Midbrain (tissue), 1 donor: ENCODE results near the gene PKMYT1.

Experiments used
- DNase-seq: peaks from one replicate; lab custom pipeline; 2025; lab: John Stamatoyannopoulos, UW

Gene PKMYT1

DNA sequence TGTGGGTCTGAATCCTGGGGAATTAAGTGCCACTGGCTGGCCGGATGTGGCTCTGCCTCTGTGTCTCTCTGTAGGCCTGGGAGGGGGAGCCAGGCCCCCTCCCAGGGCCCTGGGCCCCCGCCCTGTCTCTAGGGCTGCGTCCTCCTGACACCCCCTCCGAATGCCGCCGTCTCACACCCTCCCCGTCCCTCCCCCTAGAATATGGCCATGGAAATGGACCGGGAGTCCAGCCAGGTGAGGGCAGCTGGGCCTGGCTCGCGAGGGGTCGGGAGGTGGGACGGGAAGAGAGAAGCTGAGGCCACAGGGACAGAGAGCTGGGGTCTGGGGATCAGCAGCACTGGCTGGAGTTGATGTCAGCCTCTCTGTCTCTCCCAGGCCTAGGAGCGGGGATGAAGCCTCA is 16.1 kb upstream of the PKMYT1 start:
- DNase-seq = no peak

DNA sequence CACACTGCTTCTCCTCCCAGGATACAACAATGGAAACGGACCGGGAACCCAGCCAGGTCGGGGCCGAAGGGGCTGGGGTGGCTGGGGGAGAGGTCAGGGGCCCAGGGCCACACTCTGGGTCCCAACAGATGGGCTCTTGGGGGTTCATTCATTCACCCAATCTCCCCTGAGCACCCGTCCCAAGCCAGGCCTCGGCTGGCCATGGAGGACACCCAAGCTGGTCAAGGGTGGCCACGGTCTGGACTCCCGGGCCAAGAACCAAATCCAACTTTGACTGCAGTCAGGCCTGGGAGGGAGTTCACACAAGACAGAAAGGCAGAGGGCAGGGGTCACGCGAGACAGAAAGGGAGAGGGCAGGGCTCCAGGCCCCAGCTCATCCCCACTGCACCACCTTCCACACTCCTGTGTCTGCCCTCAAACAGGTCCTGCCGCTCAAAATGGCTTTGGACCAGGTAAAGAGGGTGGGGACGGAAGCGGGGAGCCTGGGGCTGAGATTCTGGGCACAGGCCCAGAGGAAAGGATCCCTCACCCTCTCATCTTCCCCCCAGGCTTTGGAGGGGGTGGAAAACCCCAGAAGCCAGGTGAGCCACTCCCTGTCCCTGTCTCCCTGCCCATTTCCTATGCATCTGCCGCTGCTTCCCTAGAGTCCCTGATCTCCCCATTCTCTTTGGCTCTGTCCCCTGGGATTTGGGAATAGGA is 12.3 kb upstream of the PKMYT1 start:
- DNase-seq = no peak

- DNase-seq = no peak
Measured at GRCh38 chr16:2991566-2992261, 11.5 kb upstream of the PKMYT1 start.

- DNase-seq = no peak
Measured at GRCh38 chr16:2990891-2991290, 10.6 kb upstream of the PKMYT1 start.

- no peak for DNase-seq
Measured at GRCh38 chr16:2988590-2989099, 8.4 kb upstream of the PKMYT1 start.

DNA sequence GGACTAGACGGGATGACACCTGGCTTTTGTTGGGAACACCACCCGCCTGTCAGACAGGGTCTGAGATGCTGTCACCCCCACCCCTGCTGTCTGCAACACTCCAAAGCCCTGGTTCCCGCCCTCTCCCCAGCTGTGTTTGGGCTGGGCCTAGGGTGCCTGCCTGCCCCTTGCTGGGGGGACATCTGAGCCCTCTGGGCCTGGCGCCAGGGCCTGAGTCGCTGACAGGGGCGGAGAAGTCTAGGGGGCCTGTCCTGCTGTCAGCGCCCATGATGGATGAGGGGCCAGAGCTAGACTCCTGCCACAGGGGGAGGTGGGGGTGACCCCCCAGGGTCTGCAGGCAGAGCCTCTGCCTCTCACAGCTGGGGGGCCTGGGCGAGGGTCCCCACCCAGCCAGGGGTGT is 7.6 kb upstream of the PKMYT1 start:
- DNase-seq = no peak

GRCh38 chr16:2987286-2987685 is 7.0 kb upstream of the PKMYT1 start:
- DNase-seq = no peak

- no peak for DNase-seq
Measured at GRCh38 chr16:2986623-2987188, 6.5 kb upstream of the PKMYT1 start.

- no peak for DNase-seq
Measured at GRCh38 chr16:2985893-2986355, 5.7 kb upstream of the PKMYT1 start.

DNA sequence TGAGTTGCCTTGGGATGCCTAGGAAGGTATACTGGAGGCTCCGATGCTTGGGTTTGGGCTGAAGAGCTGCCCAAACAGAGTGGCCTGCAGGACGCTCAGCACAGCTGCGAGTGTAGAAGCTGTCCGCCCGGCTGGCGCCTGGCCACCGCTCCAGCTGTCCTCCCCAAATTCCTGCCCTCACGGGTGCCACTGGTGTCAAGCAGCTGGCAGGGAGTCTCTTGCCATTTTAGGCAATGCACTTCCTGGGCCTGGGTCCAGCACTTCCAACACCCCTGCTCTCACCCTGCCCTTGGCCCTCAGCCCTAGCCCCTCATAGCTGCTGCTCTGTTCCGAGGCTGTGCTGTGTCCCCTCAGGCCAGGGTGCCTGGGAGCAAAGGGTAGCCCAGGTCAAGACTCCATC is 5.2 kb upstream of the PKMYT1 start:
- DNase-seq = no peak

GRCh38 chr16:2983706-2984136 is 3.5 kb upstream of the PKMYT1 start:
- DNase-seq = peak; percentile 61

DNA sequence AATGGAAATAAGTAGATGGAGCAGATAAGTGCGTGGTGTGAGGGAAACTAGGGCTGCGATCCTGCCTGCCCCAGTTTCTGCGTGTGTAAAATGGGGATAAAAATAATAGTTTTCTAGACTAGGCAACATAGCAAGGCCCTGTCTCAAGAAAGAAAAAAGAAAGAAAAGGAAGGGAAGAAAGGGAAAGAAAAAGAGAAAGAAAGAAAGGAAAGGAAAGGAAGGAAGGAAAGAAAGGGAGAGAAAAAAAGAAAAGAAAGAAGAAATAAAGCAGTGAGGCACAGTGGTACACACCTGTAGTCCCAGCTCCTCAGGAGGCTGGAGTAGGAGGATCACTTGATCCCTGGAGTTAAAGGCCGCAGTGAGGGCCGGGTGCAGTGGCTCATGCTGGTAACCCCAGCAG is 2.2 kb upstream of the PKMYT1 start:
- DNase-seq = no peak

- no peak for DNase-seq
Measured at GRCh38 chr16:2981899-2982250, 1.6 kb upstream of the PKMYT1 start.

DNA sequence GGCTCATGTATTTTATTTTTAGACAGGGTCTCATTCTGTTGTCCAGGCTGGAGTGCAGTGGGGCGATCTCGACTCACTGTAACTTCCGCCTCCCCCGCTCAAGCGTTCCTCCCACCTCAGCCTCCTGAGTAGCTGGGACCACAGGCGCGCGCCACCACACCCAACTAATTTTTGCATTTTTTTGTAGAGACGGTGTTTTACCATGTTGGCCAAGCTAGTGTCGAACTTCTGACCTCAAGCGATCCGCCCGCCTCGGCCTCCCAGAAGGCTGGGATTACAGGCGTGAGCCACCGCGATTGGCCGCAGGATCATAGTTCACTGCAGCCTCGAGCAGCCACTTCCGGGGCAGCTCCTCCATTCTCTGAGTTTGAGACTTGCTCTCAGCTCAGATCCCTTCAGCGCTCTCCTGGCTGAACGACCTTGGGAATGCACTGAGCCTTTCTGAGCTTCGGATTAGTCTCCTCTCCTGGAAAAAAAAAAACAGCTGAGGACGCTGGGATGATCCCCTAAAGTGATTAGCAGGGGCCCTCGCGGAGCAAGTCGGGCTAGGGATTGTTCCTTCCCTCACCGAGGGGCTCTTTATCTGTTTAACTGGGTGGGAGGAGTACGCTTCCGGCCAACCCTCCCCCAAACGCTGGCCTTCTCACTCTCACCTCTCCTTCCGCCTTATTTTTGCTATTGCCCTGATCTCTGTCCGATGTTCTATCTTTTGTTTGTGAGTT is 1.1 kb upstream of the PKMYT1 start:
- DNase-seq = no peak

DNA sequence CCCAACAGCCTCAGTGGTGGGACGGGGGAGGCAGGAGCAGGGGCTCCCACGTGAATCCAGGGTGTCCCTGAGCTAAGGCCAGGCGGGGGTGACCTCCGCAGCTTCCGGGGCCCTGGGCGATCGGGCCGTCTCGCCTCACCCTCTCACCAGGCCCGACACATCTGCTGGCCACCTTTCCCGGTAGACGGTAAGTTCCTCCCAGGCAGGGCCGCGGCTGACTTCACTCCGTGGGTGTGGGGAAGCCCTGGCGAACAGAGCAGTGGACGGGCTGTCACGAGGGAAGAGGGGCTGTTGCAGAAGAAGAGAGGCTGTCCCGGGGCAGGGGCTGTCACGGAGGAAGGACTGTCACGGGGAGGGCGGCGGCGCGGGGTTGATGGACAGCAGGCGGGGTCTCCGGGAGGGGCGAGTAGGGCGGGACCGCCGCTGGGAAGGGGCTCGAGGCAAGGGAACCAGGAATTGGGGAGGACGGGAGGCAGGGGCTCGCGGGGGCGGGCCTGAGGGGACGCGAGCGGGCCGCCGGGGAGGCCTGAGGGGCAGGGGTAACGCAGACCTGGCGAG is 498 bp downstream of the PKMYT1 start:
- no peak for DNase-seq

DNA sequence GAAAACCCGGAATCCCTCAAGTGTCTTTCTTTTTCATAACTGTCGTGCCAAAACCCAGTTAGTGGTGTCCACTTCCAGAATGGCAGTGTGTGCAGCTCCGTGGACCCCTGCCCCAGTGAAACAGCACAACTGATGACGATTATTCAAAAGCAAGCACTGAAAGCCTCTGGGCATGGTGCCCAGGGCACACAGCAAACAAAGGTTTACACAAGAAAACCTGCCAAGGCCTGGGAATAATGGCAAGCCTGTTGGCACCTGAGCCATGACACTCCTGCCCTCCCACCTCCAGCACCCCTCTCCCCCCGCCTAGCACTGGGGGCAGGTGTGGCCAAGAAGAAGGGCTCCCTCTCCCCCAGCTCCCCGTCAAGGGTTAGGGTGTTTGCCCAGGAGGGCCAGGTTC is 2.8 kb downstream of the PKMYT1 start:
- peak; percentile 41 for DNase-seq

DNA sequence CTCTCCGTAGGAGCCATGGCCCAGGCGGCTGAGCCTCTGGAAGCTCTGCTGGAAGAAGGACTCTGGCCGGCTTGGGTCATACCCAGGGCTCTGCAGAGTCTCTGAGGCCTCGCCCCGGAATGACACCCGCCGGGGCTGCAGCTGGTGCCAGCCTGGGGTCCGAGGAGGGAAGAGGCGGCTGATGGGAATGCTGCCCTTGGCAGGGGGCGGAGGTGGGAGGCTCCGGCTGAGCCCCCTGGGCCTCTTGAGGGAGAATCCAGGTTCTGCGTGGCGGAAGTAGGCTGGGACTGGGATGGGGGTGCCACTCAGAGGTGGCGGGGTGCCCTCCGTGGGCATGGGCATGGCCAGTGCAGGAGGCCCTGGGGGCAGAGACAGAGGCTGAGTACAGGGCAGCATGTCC is 3.6 kb downstream of the PKMYT1 start:
- DNase-seq = no peak

- peak; percentile 18 for DNase-seq
Measured at GRCh38 chr16:2976201-2976600, 4.0 kb downstream of the PKMYT1 start.

- no peak for DNase-seq
Measured at GRCh38 chr16:2975161-2975795, 5.0 kb downstream of the PKMYT1 start.

DNA sequence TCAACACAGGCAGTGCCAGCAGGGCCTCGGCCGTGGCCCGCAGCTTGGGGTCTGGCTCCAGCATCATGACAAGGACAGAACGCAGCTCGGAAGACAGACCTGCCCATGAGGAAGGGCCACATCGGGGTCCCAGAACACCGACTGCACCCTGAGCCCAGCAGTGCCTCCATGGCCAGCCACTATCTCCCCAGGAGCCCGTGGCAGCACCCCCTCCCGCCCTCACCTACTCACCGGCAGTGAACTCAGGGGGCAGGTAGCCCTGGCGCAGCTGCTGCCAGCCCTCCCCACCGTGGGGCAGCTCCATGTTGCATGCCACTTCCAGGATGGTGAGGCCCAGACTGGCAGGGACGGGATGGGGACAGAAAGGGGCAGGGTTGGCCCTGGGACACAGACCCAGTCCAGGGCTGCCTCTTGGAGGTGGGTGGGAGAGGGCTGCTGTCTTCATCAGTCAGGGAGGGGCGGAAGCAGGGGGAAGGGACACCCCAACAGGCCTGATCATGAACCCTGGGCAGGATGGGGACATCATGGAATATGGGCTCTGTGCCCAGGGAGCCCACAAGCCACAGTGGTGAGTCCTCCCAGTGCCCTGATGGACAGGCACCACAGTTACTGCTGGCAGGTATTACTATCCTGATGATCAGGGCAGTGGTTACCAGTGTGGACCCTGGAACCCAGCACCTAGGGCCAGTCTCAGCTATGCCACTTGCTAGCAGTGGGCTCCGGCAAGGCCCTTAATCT is 5.8 kb downstream of the PKMYT1 start:
- no peak for DNase-seq
